Measurements from ENCODE around the gene ACAP1.
A peak's percentile ranks its signal among the peaks of the same experiment; 100 is the strongest.

ACAP1 gene

DNA sequence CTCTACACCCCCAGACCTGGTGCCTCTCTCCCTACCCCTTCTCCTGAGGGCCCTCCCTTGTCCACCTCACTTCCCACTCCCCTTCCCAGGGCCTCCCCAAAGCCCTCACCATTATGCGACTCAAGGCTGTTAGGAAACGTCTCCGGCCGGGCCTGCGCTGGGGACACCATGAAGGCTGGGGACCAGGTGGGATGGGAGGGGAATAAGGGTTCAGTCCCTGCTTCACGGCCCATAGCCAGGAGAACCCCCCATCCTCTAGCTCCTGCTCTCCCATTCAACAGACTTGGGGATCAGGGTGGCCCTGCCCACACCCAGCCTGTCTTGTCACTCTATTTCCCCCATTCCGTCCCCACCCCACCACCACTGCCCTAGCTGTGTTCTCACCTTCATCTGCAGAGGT is 9.3 kb upstream of the ACAP1 start:
- H2AK5ac ChIP-seq (ENCODE audit: low read length), result no peak overlapping the region
- H3K36me3 ChIP-seq (ENCODE audit: control insufficient read depth in 1 of 2, insufficient read depth in 2 of 2, low read length in 2 of 2), result peaks cover 44 to 49% of the 10 kb centered on the region in 2 experiments
- peaks cover 4 to 8% of the 10 kb centered on the region in 2 experiments for H3K4me1 ChIP-seq (ENCODE audit: control insufficient read depth in 1 of 2, insufficient read depth in 2 of 2, low read length in 2 of 2)
- H3K9me3 ChIP-seq (ENCODE audit: insufficient read depth, low read depth, low read length), result no peaks in the 10 kb centered on the region
- no peak overlapping the region for H2BK120ac ChIP-seq (ENCODE audit: insufficient read depth, low read length, poor library complexity)
- no peak overlapping the region for H3K14ac ChIP-seq (ENCODE audit: low read length)
- no peak overlapping the region for H3K4me2 ChIP-seq (ENCODE audit: low read length)
- H3K79me2 ChIP-seq (ENCODE audit: control insufficient read depth, insufficient read depth, low read length, poor library complexity), result peaks cover 4% of the 10 kb centered on the region
- no peak overlapping the region for H3K18ac ChIP-seq (ENCODE audit: low read length)
- no CpG with 5 or more reads among the region's 7 CpGs for WGBS (ENCODE audit: extremely low coverage, insufficient coverage, insufficient read length)
- no peaks in the 10 kb centered on the region for H3K27me3 ChIP-seq (ENCODE audit: insufficient read depth, low read length)
- H3K4ac ChIP-seq (ENCODE audit: low read depth, low read length), result no peak overlapping the region
- H3K23ac ChIP-seq (ENCODE audit: low read length), result no peak overlapping the region
- H4K91ac ChIP-seq (ENCODE audit: low read depth, low read length), result no peak overlapping the region
- no peak for DNase-seq
- H3K9ac ChIP-seq (ENCODE audit: low read length), result no peak overlapping the region
- no peak overlapping the region for H2AFZ ChIP-seq (ENCODE audit: insufficient read depth, low read length, poor library complexity)
- H4K8ac ChIP-seq (ENCODE audit: low read depth, low read length), result no peak overlapping the region
- H3K4me3 ChIP-seq (ENCODE audit: low read depth, low read length), result no peak overlapping the region
- no peak overlapping the region for H2BK5ac ChIP-seq (ENCODE audit: low read depth, low read length, poor library complexity)
- H2BK12ac ChIP-seq (ENCODE audit: low read length), result no peak overlapping the region
- H3K79me1 ChIP-seq (ENCODE audit: low read length), result peaks cover 11% of the 10 kb centered on the region
- no peak overlapping the region for H3K27ac ChIP-seq (ENCODE audit: low read depth, low read length)
- no peak overlapping the region for H4K12ac ChIP-seq (ENCODE audit: low read depth, low read length)

DNA sequence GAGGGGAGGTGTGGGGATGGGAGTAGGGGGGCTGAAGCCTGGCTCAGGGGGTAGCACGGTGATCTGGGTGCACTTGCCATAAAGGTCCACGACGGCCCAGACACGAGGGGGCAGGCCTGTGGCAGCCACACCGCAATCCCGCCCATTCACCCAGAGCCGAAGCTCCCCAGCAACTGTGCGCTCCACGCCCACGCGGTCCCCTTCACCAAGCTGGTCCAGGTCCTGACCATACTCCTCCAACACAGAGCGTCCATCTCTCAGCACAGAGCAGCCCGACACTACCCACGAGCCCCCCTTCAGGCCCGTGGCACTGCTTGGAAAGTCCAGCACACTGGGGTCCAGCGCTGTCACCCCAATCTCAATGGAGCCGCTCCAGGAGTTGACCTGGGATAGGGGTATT is 8.8 kb upstream of the ACAP1 start:
- H3K79me2 ChIP-seq (ENCODE audit: control insufficient read depth, insufficient read depth, low read length, poor library complexity), result peaks cover 4% of the 10 kb centered on the region
- no peak overlapping the region for H3K4me3 ChIP-seq (ENCODE audit: low read depth, low read length)
- no peak overlapping the region for H4K91ac ChIP-seq (ENCODE audit: low read depth, low read length)
- peaks cover 11% of the 10 kb centered on the region for H3K79me1 ChIP-seq (ENCODE audit: low read length)
- H3K27ac ChIP-seq (ENCODE audit: low read depth, low read length), result no peak overlapping the region
- no peak overlapping the region for H2BK120ac ChIP-seq (ENCODE audit: insufficient read depth, low read length, poor library complexity)
- no peaks in the 10 kb centered on the region for H3K9me3 ChIP-seq (ENCODE audit: insufficient read depth, low read depth, low read length)
- H2BK12ac ChIP-seq (ENCODE audit: low read length), result no peak overlapping the region
- H4K8ac ChIP-seq (ENCODE audit: low read depth, low read length), result no peak overlapping the region
- H4K12ac ChIP-seq (ENCODE audit: low read depth, low read length), result no peak overlapping the region
- no peak overlapping the region for H3K23ac ChIP-seq (ENCODE audit: low read length)
- no peak overlapping the region for H2AK5ac ChIP-seq (ENCODE audit: low read length)
- H2BK5ac ChIP-seq (ENCODE audit: low read depth, low read length, poor library complexity), result no peak overlapping the region
- H3K14ac ChIP-seq (ENCODE audit: low read length), result no peak overlapping the region
- H3K4me2 ChIP-seq (ENCODE audit: low read length), result no peak overlapping the region
- no CpG with 5 or more reads among the region's 17 CpGs for WGBS (ENCODE audit: extremely low coverage, insufficient coverage, insufficient read length)
- H3K4ac ChIP-seq (ENCODE audit: low read depth, low read length), result no peak overlapping the region
- H3K9ac ChIP-seq (ENCODE audit: low read length), result no peak overlapping the region
- H3K4me1 ChIP-seq (ENCODE audit: control insufficient read depth in 1 of 2, insufficient read depth in 2 of 2, low read length in 2 of 2), result peaks cover 4 to 8% of the 10 kb centered on the region in 2 experiments
- no peak overlapping the region for H3K18ac ChIP-seq (ENCODE audit: low read length)
- H2AFZ ChIP-seq (ENCODE audit: insufficient read depth, low read length, poor library complexity), result no peak overlapping the region
- H3K36me3 ChIP-seq (ENCODE audit: control insufficient read depth in 1 of 2, insufficient read depth in 2 of 2, low read length in 2 of 2), result peaks cover 39 to 44% of the 10 kb centered on the region in 2 experiments
- no peaks in the 10 kb centered on the region for H3K27me3 ChIP-seq (ENCODE audit: insufficient read depth, low read length)
- DNase-seq, result no peak

DNA sequence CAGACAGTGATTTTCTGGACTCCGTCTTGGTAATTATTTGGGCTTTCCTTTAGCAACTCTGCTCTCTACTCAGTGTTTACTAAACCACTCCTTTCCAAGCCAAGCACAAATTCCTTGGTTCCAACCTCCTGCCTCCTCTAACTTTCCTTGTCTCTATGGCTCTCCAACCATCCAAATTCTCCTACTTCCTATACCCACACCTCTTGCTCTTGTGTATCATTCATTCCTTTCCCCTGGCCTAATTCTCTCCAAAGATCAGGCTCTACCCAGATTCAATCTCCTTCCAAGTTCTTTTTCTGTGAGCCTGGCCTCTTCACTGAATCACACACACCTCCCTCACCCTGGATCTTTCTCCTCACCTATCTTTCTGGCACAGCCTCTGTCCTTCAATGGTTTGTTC is 8.3 kb upstream of the ACAP1 start:
- H3K27ac ChIP-seq (ENCODE audit: low read depth, low read length), result no peak overlapping the region
- H3K4me2 ChIP-seq (ENCODE audit: low read length), result no peak overlapping the region
- no peak overlapping the region for H2BK12ac ChIP-seq (ENCODE audit: low read length)
- WGBS (ENCODE audit: extremely low coverage, insufficient coverage, insufficient read length), result no CpG with 5 or more reads among the region's 1 CpG
- no peak overlapping the region for H2BK5ac ChIP-seq (ENCODE audit: low read depth, low read length, poor library complexity)
- no peak overlapping the region for H3K18ac ChIP-seq (ENCODE audit: low read length)
- H3K4me1 ChIP-seq (ENCODE audit: control insufficient read depth in 1 of 2, insufficient read depth in 2 of 2, low read length in 2 of 2), result peaks cover 4 to 8% of the 10 kb centered on the region in 2 experiments
- H4K91ac ChIP-seq (ENCODE audit: low read depth, low read length), result no peak overlapping the region
- H3K14ac ChIP-seq (ENCODE audit: low read length), result no peak overlapping the region
- peaks cover 4% of the 10 kb centered on the region for H3K79me2 ChIP-seq (ENCODE audit: control insufficient read depth, insufficient read depth, low read length, poor library complexity)
- no peak overlapping the region for H2BK120ac ChIP-seq (ENCODE audit: insufficient read depth, low read length, poor library complexity)
- H3K4me3 ChIP-seq (ENCODE audit: low read depth, low read length), result no peak overlapping the region
- H3K9me3 ChIP-seq (ENCODE audit: insufficient read depth, low read depth, low read length), result no peaks in the 10 kb centered on the region
- DNase-seq, result no peak
- H3K27me3 ChIP-seq (ENCODE audit: insufficient read depth, low read length), result no peaks in the 10 kb centered on the region
- H4K12ac ChIP-seq (ENCODE audit: low read depth, low read length), result no peak overlapping the region
- H3K79me1 ChIP-seq (ENCODE audit: low read length), result peaks cover 11% of the 10 kb centered on the region
- H3K23ac ChIP-seq (ENCODE audit: low read length), result no peak overlapping the region
- H2AK5ac ChIP-seq (ENCODE audit: low read length), result no peak overlapping the region
- no peak overlapping the region for H4K8ac ChIP-seq (ENCODE audit: low read depth, low read length)
- peaks cover 34 to 39% of the 10 kb centered on the region in 2 experiments for H3K36me3 ChIP-seq (ENCODE audit: control insufficient read depth in 1 of 2, insufficient read depth in 2 of 2, low read length in 2 of 2)
- H3K4ac ChIP-seq (ENCODE audit: low read depth, low read length), result no peak overlapping the region
- no peak overlapping the region for H2AFZ ChIP-seq (ENCODE audit: insufficient read depth, low read length, poor library complexity)
- H3K9ac ChIP-seq (ENCODE audit: low read length), result no peak overlapping the region

DNA sequence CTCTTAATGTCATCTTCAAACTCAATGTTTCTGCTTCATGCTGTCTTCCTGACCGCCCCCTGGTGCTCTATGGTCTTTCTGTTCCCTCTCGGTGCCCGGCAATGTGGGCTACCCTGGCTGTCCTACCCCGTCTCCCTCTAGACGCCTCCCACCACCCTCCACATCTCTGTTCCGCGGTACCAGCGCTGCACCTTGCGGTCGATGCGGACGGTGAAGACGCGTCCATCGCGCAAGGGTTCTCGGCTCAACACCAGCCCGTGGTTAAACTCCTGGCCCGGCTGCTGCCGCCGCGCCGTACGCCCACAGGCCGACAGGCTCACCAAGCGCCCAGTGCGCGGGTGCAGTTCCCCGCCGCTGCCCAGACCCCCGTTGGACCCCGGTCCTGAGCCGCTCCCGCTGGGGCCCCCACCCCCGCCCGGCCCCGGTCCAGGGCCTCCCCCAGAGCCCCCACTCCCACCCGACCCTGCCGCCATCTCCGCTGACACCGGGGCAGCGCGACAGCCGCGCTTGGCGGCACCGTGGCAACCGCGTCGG is 7.4 kb upstream of the ACAP1 start, which contains the start of gene NEURL4:
NEURL4 (minus strand) TSS at position 496 of the 534 bp plus-strand sequence; CDS start at position 473, 23 bp downstream.
- Histone ChIP-seq H3K4me3 (ENCODE audit: low read depth, low read length) (peak within 1 kb of the TSS; percentile 85), H3K4me2 (ENCODE audit: low read length) (peak within 1 kb of the TSS; percentile 85), H2BK5ac (ENCODE audit: low read depth, low read length, poor library complexity) (peak within 1 kb of the TSS; percentile 23), H3K4ac (ENCODE audit: low read depth, low read length) (peak within 1 kb of the TSS; percentile 69), H3K18ac (ENCODE audit: low read length) (peak within 1 kb of the TSS; percentile 79), H3K14ac (ENCODE audit: low read length) (peak within 1 kb of the TSS; percentile 83), H3K4me1 (ENCODE audit: control insufficient read depth in 1 of 2, insufficient read depth in 2 of 2, low read length in 2 of 2) (peaks cover 4 to 8% of the 10 kb centered on the region in 2 experiments), H3K79me1 (ENCODE audit: low read length) (peaks cover 11% of the 10 kb centered on the region), H3K23ac (ENCODE audit: low read length) (no peak within 1 kb of the TSS), H4K8ac (ENCODE audit: low read depth, low read length) (peak within 1 kb of the TSS; percentile 92), H3K27ac (ENCODE audit: low read depth, low read length) (peak within 1 kb of the TSS; percentile 31), H3K36me3 (ENCODE audit: control insufficient read depth in 1 of 2, insufficient read depth in 2 of 2, low read length in 2 of 2) (peaks cover 25 to 30% of the 10 kb centered on the region in 2 experiments), H2AFZ (ENCODE audit: insufficient read depth, low read length, poor library complexity) (peak within 1 kb of the TSS; percentile 84), H4K12ac (ENCODE audit: low read depth, low read length) (peak within 1 kb of the TSS; percentile 63), H2AK5ac (ENCODE audit: low read length) (peak within 1 kb of the TSS; percentile 43), H2BK120ac (ENCODE audit: insufficient read depth, low read length, poor library complexity) (peak within 1 kb of the TSS; percentile 23), H4K91ac (ENCODE audit: low read depth, low read length) (peak within 1 kb of the TSS; percentile 71), H3K27me3 (ENCODE audit: insufficient read depth, low read length) (no peaks in the 10 kb centered on the region), H3K9me3 (ENCODE audit: insufficient read depth, low read depth, low read length) (no peaks in the 10 kb centered on the region), H3K9ac (ENCODE audit: low read length) (peak within 1 kb of the TSS; percentile 90), H2BK12ac (ENCODE audit: low read length) (no peak within 1 kb of the TSS), H3K79me2 (ENCODE audit: control insufficient read depth, insufficient read depth, low read length, poor library complexity) (peaks cover 4% of the 10 kb centered on the region)
- WGBS (ENCODE audit: extremely low coverage, insufficient coverage, insufficient read length), result no CpG with 5 or more reads among the region's 50 CpGs
- peak in 1 of 2 donors; percentile 54 for DNase-seq

All from trophoblast cell (in vitro differentiated cells and primary cell).